Mesothelial cell of epicardium (in vitro differentiated cells): ENCODE results near the gene TMEM201. TPM values are rescaled to one million over a fixed set of nuclear protein-coding genes. Genes with fewer than 3 reads are reported as not detected.

Source experiments
- DNase-seq, 2 experiments: peaks; one replicate each; pipeline ENCODE4 v3.0.0; 2021; ENCODE audit warnings: low spot score in 2 of 2; ENCODE audit not compliant: unreplicated experiment in 2 of 2
- H3K27ac Mint-ChIP-seq: 2 replicates; pipeline ENCODE4 v1.8.0; 2021; ENCODE audit warnings: mixed read lengths
- H3K27me3 Mint-ChIP-seq: 2 replicates; pipeline ENCODE4 v1.8.0; 2021; ENCODE audit warnings: low read depth, mixed read lengths
- H3K36me3 Mint-ChIP-seq: 2 replicates; pipeline ENCODE4 v1.8.0; 2021; ENCODE audit warnings: mixed read lengths
- H3K4me1 Mint-ChIP-seq: 2 replicates; pipeline ENCODE4 v1.8.0; 2021; ENCODE audit warnings: mixed read lengths
- H3K4me3 Mint-ChIP-seq: 2 replicates; pipeline ENCODE4 v1.8.0; 2021; ENCODE audit warnings: mild to moderate bottlenecking, moderate library complexity, mixed read lengths
- H3K9me3 Mint-ChIP-seq: 2 replicates; pipeline ENCODE4 v1.8.0; 2021; ENCODE audit warnings: mixed read lengths
- CTCF ChIP-seq: fragments of 200-600 bp; sonication (generic); IDR thresholded peaks from one replicate; pipeline ENCODE4 v1.5.0; 2021; ENCODE audit warnings: antibody characterized with exemption; ENCODE audit not compliant: unreplicated experiment
- total RNA-seq: library from RNA; stranded (reverse); gene quantifications from 3 replicates; pipeline ENCODE4 v1.2.1, GENCODE V29; 2021

TMEM201 gene
- total RNA-seq, 1 donor from 2014 or later = 31.8 TPM

GRCh38 chr1:9589144-9589718 is 520 bp downstream of the TMEM201 start:
- H3K4me3 Mint-ChIP-seq = peak overlapping the region; percentile 76
- no peak overlapping the region for H3K27ac Mint-ChIP-seq
- H3K4me1 Mint-ChIP-seq = peaks cover 30% of the 10 kb centered on the region
- peak in 1 of 2 experiments; percentile 51 for DNase-seq
- no peaks in the 10 kb centered on the region for H3K36me3 Mint-ChIP-seq
- no peaks in the 10 kb centered on the region for H3K9me3 Mint-ChIP-seq
- no peak for TF ChIP-seq CTCF
- H3K27me3 Mint-ChIP-seq = no peaks in the 10 kb centered on the region

- peak overlapping the region; percentile 76 for H3K4me3 Mint-ChIP-seq
- H3K27me3 Mint-ChIP-seq = no peaks in the 10 kb centered on the region
- no peak for TF ChIP-seq CTCF
- no peaks in the 10 kb centered on the region for H3K9me3 Mint-ChIP-seq
- peaks cover 30% of the 10 kb centered on the region for H3K4me1 Mint-ChIP-seq
- no peak for DNase-seq
- no peak overlapping the region for H3K27ac Mint-ChIP-seq
- no peaks in the 10 kb centered on the region for H3K36me3 Mint-ChIP-seq
These were observed 1.0 kb downstream of the TMEM201 start for GRCh38 chr1:9589719-9590157.

GRCh38 chr1:9590201-9590600 is 1.5 kb downstream of the TMEM201 start:
- no peaks in the 10 kb centered on the region for H3K9me3 Mint-ChIP-seq
- H3K27ac Mint-ChIP-seq = no peak overlapping the region
- TF ChIP-seq CTCF = no peak
- DNase-seq = no peak
- no peaks in the 10 kb centered on the region for H3K27me3 Mint-ChIP-seq
- peak overlapping the region; percentile 76 for H3K4me3 Mint-ChIP-seq
- H3K4me1 Mint-ChIP-seq = peaks cover 30% of the 10 kb centered on the region
- no peaks in the 10 kb centered on the region for H3K36me3 Mint-ChIP-seq

- H3K4me3 Mint-ChIP-seq = peak overlapping the region; percentile 25
These were observed 2.4 kb downstream of the TMEM201 start for GRCh38 chr1:9590945-9591668.

More at GRCh38 chr1:9590945-9591668, 2.4 kb downstream of the TMEM201 start:
- H3K4me1 Mint-ChIP-seq = peaks cover 32% of the 10 kb centered on the region
- DNase-seq = no peak
- no peaks in the 10 kb centered on the region for H3K36me3 Mint-ChIP-seq
- no peak for TF ChIP-seq CTCF
- no peaks in the 10 kb centered on the region for H3K27me3 Mint-ChIP-seq
- H3K9me3 Mint-ChIP-seq = no peaks in the 10 kb centered on the region
- no peak overlapping the region for H3K27ac Mint-ChIP-seq
